HepG2 (cell line): ENCODE measurements around the gene UBE2S. TPM values are rescaled to one million over a fixed set of nuclear protein-coding genes. Genes with fewer than 3 reads are reported as not detected.

Experiments used
- BCLAF1 ChIP-seq: fragments of 450-650 bp; IDR thresholded peaks from 2 replicates; pipeline ENCODE4 v1.6.1; 2017; ENCODE audit warnings: mild to moderate bottlenecking
- CCDC6 ChIP-seq: sonication (generic); formaldehyde crosslinking; IDR thresholded peaks from 2 replicates; pipeline ENCODE4 v1.8.1; 2022; ENCODE audit warnings: mild to moderate bottlenecking, missing genetic modification reagents, moderate library complexity
- NFKBIZ ChIP-seq: IDR thresholded peaks from 2 replicates; pipeline ENCODE4 v1.6.1; 2018; ENCODE audit warnings: missing genetic modification reagents, missing compliant biosample characterization
- NKX3-1 ChIP-seq: sonication (generic); formaldehyde crosslinking; IDR thresholded peaks from 2 replicates; pipeline ENCODE4 v1.5.0; 2020; ENCODE audit warnings: missing genetic modification reagents
- PREB ChIP-seq: sonication (generic); formaldehyde crosslinking; IDR thresholded peaks from 2 replicates; pipeline ENCODE4 v1.4.0; 2020; ENCODE audit warnings: missing genetic modification reagents
- RBFOX2 ChIP-seq: fragments of 200-400 bp; formaldehyde crosslinking; IDR thresholded peaks from 2 replicates; pipeline ENCODE4 v1.6.1; 2017; ENCODE audit warnings: low read depth, mild to moderate bottlenecking, low read length
- ZBTB4 ChIP-seq: sonication (generic); formaldehyde crosslinking; IDR thresholded peaks from 2 replicates; pipeline ENCODE4 v1.4.0; 2020; ENCODE audit warnings: missing genetic modification reagents, mild to moderate bottlenecking, borderline replicate concordance
- ZFP36 ChIP-seq: fragments of 150-350 bp; IDR thresholded peaks from 2 replicates; pipeline ENCODE4 v1.6.1; 2018; ENCODE audit warnings: borderline replicate concordance, low read length, low read depth; ENCODE audit not compliant: partially characterized antibody
- ZNF205 ChIP-seq: IDR thresholded peaks from 2 replicates; pipeline ENCODE4 v1.6.1; 2018; ENCODE audit warnings: missing biosample characterization, missing genetic modification reagents
- ZNF30 ChIP-seq: sonication (generic); formaldehyde crosslinking; IDR thresholded peaks from 2 replicates; pipeline ENCODE4 v1.5.0; 2020; ENCODE audit warnings: mild to moderate bottlenecking, missing genetic modification reagents
- ZNF451 ChIP-seq: sonication (generic); formaldehyde crosslinking; IDR thresholded peaks from 2 replicates; pipeline ENCODE4 v1.5.0; 2020; ENCODE audit warnings: mild to moderate bottlenecking, missing genetic modification reagents
- ZNF660 ChIP-seq: sonication (generic); formaldehyde crosslinking; IDR thresholded peaks from 2 replicates; pipeline ENCODE4 v1.5.1; 2020; ENCODE audit warnings: mild to moderate bottlenecking, low read depth, missing genetic modification reagents, borderline replicate concordance
- ZNF761 ChIP-seq: sonication (generic); formaldehyde crosslinking; conservative IDR thresholded peaks from 2 replicates; pipeline ENCODE4 v1.4.0; 2020; ENCODE audit warnings: mild to moderate bottlenecking, missing genetic modification reagents
- ZSCAN29 ChIP-seq: sonication (generic); formaldehyde crosslinking; conservative IDR thresholded peaks from 2 replicates; pipeline ENCODE4 v1.4.0; 2020; ENCODE audit warnings: mild to moderate bottlenecking, missing genetic modification reagents
- polyA plus RNA-seq, 8 experiments: library from polyadenylated mRNA; depleted of rRNA in 3 of 8; stranded (reverse) in 7 of 8; unstranded in 1 of 8; fragments of >200 nt; fragmentation: Illumina TruSeq in 4 of 8; extraction: Trizol in 4 of 8; gene quantifications; 2 replicates each; pipeline versions ENCODE4 v1.2.1 to v1.2.3, GENCODE V29; 2011 to 2016; ENCODE audit warnings: low read depth in 4 of 8, missing spikeins in 1 of 8, mixed read lengths in 1 of 8; ENCODE audit not compliant: insufficient read depth in 1 of 8
- total RNA-seq, 5 experiments: library from RNA; depleted of rRNA; stranded (reverse); fragments of >200 nt; fragmentation: Illumina TruSeq; extraction: Trizol; gene quantifications; 2 replicates each; pipeline ENCODE4 v1.2.3, GENCODE V29; 2016; ENCODE audit warnings: low read depth in 1 of 5
- TF ChIP-seq, protein P1 (sequence below): IDR thresholded peaks from 2 replicates; pipeline ENCODE4 v1.6.1; 2016; ENCODE audit warnings: missing compliant biosample characterization, missing genetic modification reagents, borderline replicate concordance
- TF ChIP-seq, protein P2 (sequence below): sonication (generic); formaldehyde crosslinking; IDR thresholded peaks from 2 replicates; pipeline ENCODE4 v1.8.0; 2022; ENCODE audit warnings: missing genetic modification reagents, mild to moderate bottlenecking, inconsistent platforms, borderline replicate concordance

Gene UBE2S
- total and polyA plus RNA-seq, 2 of the 13 experiments (the other 11 are each of a cell fraction or from before 2014, with no cell fraction given): 32.2 to 39.3 TPM

DNA sequence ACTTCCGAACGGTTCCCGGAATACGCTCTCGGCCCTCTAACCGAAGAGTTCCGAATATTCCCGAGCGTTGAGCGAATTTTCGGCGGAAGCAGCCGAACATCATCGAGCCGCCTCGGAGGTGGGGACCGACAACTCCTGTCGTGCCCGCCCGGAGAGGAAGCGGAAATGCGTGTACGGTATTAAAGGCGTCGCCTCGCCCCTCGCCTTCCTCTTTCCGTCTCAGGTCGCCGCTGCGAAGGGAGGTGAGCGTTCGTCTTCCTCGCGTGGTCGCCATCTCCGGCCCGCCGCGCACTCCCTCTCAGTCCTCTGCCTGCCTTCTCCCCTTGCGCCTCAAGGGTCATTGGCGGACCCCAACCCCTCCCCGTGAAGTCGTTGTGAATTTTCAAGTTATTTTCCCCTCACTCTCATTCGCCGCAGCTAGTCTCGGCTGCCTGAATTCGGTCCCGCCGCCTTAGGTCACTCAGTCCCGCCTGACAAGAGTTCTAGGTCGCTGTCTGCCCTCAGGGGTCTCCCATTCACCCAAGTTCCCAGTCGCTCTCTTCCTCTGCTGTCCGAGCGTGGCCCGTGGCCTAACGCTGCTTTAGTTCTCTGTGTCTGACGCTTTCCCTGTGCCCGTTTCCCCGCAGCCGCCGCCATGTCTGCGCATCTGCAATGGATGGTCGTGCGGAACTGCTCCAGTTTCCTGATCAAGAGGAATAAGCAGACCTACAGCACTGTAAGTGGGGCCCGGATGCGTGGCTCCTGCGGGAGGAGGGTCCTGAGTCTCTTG lies 21.7 kb downstream of the UBE2S start, which contains the start of gene RPL28 (continued):
- TF ChIP-seq ZBTB4 (CRISPR knock-in tag) (peak; percentile 66; the same call in 1 of the 2 replicates), PREB (CRISPR knock-in tag) (no peak), ZSCAN29 (no peak), RBFOX2 (peak; percentile 97), ZFP36 (no peak), NKX3-1 (no peak), ZNF451 (CRISPR knock-in tag) (no peak), BCLAF1 (no peak), ZNF660 (CRISPR knock-in tag) (no peak), ZNF30 (CRISPR knock-in tag) (no peak), ZNF761 (CRISPR knock-in tag) (no peak), ZNF205 (peak; percentile 77), CCDC6 (CRISPR knock-in tag) (peak; percentile 78; the same call in 1 of the 2 replicates), NFKBIZ (CRISPR knock-in tag) (peak; percentile 77; the same call in 1 of the 2 replicates)
- TF ChIP-seq, protein P1, sequence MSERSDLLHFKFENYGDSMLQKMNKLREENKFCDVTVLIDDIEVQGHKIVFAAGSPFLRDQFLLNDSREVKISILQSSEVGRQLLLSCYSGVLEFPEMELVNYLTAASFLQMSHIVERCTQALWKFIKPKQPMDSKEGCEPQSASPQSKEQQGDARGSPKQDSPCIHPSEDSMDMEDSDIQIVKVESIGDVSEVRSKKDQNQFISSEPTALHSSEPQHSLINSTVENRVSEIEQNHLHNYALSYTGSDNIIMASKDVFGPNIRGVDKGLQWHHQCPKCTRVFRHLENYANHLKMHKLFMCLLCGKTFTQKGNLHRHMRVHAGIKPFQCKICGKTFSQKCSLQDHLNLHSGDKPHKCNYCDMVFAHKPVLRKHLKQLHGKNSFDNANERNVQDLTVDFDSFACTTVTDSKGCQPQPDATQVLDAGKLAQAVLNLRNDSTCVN (CRISPR knock-in tag): 0 out of 2 replicates have a peak, but pooled peaks have one; percentile 42
- TF ChIP-seq, protein P2, sequence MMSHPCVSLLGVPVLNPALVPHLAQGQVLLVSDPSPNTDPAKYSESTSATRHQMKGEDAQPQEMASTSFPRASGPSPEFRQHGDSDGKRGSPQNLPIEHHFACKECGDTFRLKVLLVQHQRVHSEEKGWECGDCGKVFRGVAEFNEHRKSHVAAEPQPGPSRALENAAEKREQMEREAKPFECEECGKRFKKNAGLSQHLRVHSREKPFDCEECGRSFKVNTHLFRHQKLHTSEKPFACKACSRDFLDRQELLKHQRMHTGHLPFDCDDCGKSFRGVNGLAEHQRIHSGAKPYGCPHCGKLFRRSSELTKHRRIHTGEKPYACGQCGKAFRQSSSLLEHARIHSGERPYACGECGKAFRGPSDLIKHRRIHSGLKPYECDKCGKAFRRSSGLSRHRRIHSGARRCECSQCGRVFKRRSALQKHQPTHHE: peak; percentile 88; the same call in 1 of the 2 replicates
